Forelimb muscle (tissue), 1 donor: ENCODE measurements around the gene DAG1. TPM values are rescaled to one million over a fixed set of nuclear protein-coding genes. Genes with fewer than 3 reads are reported as not detected.
A peak's percentile ranks its signal among the peaks of the same experiment; 100 is the strongest.

Experiments
- DNase-seq: peaks from one replicate; pipeline ENCODE4 v3.0.0-alpha.2; 2013; ENCODE audit warnings: low read depth
- polyA plus RNA-seq: library from polyadenylated mRNA; unstranded; fragments of 120-200 nt; gene quantifications from one replicate; pipeline ENCODE4 v1.2.1, GENCODE V29; 2013; ENCODE audit not compliant: insufficient read length

The DAG1 gene
- polyA plus RNA-seq, 1 donor: 218 TPM

- DNase-seq: no peak
These were observed 48.4 kb downstream of the DAG1 start for GRCh38 chr3:49518441-49518840.

- no peak for DNase-seq
These were observed 49.2 kb downstream of the DAG1 start for GRCh38 chr3:49519296-49519695.

- DNase-seq: no peak
These were observed 49.9 kb downstream of the DAG1 start for GRCh38 chr3:49519916-49520385.

DNA sequence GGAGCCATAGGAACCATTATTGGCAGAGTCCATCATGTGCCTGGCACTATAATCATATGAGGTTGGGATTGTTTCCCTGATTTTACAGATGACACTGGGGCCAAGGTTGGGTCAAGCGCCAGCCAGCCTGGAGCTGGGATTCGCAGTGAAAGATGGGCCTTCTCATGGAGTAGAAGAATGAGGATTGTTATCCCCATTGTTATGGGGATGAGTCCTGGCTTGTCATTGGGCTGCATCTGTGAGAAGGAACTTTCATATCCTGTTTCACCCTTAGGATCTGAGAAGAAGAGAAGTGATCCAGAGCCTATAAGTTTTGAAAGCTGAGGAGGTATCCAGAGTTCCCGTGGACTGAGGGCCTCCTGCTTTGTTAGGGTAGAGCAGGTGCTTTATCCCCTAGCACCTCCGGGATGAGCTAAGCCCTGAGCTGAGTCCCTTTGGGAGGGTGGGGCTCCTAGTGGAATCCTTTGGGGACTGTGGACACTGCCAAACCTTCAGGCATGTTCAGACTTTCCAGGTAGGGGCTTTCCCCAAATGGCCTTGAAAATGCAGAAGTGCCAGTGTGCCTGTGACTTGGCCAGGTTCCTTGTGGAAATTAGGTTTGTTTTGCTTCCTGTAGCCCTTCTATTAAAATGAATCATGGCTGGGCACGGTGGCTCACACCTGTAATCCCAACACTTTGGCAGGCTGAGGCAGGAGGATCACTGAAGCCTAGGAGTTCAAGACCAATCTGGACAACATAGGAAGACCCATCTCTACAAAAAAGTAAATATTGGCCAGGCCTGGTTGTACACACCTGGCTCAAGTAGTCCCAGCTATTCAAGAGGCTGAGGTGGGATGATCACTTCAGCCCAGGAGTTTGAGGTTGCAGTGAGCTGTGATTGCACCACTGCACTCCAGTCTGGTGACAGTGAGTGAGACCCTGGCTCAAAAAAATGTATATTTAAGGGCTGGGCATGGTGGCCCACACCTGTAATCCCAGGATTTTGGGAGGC lies 54.0 kb downstream of the DAG1 start:
- no peak for DNase-seq

DNA sequence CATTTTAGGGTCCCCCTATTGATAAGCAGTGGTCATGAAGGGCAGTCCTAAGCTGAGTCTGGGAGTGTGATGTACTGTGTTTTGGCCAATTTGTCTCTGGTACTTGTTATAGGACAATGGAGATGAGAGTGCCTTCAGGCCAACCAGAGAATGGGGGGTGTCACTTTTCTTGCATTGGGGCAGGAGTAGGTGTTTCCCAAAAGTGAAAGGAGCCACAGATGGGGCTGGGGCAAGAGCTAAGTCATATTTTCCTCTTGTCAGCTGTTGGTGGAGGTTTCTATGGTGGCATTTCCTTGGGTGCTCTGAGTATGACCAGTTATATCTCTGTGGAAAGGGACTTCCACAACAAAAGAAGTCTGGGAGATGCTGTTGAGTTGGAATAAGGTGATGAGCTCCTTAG lies 59.5 kb downstream of the DAG1 start:
- DNase-seq: no peak

- DNase-seq: no peak
These were observed 60.2 kb downstream of the DAG1 start for GRCh38 chr3:49530231-49530630.

DNA sequence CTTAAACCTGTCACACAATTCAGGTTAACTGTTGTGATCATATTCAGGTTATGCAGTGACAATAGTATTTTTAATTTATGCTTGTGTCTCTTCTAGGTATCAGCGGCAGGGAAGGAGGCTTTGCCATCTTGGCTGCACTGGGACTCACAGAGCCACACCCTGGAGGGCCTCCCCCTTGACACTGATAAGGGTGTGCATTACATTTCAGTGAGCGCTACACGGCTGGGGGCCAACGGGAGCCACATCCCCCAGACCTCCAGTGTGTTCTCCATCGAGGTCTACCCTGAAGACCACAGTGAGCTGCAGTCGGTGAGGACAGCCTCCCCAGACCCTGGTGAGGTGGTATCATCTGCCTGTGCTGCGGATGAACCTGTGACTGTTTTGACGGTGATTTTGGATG lies 60.6 kb downstream of the DAG1 start:
- DNase-seq: no peak

GRCh38 chr3:49531218-49531617 lies 61.2 kb downstream of the DAG1 start:
- no peak for DNase-seq

- DNase-seq: no peak
These were observed 61.6 kb downstream of the DAG1 start for GRCh38 chr3:49531715-49532114.

DNA sequence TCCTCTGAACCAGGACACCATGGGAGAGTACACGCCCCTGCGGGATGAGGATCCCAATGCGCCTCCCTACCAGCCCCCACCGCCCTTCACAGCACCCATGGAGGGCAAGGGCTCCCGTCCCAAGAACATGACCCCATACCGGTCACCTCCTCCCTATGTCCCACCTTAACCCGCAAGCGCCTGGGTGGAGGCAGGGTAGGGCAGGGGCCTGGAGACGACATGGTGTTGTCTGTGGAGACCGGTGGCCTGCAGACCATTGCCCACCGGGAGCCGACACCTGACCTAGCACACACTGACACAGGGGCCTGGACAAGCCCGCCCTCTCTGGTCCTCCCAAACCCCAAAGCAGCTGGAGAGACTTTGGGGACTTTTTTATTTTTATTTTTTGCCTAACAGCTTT lies 63.0 kb downstream of the DAG1 start:
- DNase-seq: no peak

GRCh38 chr3:49533786-49534519 lies 63.9 kb downstream of the DAG1 start:
- no peak for DNase-seq

GRCh38 chr3:49534581-49535441 lies 64.7 kb downstream of the DAG1 start:
- DNase-seq: no peak

DNA sequence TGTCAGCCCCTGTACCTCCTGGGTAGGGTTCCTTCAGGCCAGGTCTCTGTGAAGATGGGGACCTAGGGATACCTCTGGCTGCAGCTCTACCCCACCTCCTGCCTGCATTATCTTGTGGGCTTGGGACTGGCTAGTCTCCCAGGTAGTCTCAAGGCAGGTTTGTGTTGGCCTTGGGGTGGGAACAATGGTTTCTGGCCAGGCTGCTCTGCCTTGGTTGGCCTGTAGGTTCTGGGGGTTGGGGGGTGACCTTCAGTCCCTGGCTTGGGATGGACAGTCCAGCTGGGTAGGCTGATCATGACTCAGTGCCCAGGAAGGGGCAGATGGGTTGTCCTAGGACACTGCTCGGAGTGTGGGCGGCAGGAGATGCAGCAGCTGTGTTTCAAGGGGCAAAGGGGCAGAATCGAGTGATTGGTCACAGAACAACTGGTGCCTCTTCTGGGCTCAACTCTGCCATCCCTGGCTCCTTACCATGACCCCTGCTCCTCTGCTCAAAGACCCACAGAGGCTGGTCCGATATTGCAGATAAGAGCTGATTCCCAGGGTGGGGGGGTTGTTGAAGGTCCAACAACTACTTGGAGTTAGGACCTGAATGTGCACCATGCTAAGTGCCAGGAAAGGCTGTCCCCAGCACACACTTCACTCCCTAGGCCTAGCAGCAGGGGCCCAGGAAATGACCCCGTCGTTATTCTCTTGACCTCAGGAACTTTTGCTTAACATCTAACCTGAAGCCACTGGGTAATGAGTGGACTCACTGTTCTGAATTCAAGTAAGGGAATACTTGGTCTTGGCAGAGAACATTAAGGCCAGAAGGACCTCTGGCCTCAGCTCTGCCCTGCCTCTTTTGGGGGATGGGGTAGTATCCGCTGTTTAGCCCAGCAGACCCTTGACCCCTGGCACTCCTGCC lies 66.2 kb downstream of the DAG1 start:
- no peak for DNase-seq

DNA sequence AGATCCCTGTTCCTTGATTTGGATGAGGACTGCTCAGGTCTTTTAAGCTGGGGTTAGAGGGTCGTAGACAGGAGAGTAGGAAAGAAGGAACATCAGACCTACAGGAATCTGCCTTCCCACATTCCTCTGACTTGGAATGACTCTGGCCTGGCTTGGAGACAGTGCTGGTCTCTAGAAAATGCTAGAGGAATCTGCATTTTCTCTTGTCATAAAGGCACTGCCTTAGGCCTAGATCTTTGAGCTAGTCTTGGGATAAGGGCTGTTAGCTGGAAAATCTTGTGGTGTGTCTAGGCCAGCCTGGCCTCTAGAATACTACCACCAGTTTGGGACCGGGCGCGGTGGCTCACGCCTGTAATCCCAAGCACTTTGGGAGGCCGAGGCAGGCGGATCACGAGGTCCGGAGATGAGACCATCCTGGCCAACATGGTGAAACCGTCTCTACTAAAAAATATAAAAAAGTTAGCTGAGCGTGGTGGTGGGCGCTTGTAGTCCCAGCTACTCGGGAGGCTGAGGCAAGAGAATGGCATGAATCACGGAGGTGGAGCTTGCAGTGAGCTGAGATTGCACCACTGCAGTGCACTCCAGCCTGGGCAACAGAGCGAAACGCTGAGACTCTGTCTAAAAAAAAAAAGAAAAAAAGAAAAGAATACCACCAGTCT lies 66.9 kb downstream of the DAG1 start:
- DNase-seq: no peak

DNA sequence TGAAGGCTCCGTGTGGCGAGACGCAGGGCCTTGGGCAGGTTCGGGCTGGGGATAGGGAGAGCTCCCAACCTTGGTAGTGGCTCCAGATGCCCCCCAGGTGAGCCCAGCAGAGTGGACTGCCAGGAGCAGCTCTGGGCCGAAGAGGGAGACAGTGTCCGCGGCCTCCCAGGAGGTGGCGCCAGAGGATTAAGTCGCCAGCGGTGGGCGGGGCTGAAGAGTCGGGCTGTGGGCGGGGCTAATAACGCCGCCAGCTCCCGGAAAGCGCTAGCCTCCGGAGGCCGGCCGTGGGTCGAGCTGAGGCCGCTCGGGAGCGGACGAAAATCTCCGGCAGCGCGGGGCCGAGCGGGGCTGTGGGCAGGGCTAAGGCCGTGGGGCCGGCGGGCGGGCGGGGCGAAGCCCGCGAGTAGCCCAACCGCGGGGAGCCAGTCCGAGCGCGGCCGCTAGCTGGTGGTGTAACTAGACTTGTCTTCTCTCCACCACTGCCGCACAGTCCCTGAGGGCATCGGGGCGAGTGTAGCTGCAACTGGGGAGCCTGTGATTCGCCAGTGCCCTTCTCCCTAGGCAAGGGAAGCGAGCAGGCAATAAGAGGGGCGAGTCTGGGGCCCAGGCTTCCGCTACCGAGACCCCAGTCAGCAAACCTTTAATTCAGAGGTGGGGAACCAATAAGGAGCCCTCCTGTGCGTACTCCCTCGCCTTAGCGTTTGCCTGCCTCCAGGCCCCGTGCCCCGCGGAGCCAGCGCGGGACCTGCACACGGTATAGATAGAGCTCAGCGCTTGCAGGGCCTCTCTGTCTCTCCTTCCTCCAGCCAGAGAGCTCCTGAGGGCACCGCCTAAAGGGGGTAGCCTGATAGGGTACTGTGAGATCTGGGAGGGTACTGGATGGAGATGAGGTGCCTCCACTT lies 69.8 kb downstream of the DAG1 start:
- DNase-seq: peak; percentile 50

DNA sequence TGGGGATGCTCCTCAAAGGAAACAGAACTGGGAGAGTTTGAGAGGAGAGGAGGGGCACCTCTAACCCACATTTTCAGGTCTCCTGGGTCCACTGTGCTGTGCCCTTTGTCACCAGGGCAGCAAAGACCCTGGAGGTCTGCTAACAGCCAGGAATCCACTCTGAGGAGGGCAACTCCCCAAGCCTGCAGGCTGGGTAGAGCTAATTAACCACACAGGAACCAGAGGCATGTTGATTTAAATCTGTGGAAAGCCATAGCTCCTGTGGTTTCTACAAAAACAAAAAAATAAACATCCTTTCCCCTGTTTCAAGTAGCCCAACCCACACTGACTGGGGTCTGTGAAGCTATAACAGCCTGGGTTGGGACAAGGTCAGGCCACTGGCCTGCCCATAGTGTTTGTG lies 82.0 kb downstream of the DAG1 start:
- DNase-seq: no peak

DNA sequence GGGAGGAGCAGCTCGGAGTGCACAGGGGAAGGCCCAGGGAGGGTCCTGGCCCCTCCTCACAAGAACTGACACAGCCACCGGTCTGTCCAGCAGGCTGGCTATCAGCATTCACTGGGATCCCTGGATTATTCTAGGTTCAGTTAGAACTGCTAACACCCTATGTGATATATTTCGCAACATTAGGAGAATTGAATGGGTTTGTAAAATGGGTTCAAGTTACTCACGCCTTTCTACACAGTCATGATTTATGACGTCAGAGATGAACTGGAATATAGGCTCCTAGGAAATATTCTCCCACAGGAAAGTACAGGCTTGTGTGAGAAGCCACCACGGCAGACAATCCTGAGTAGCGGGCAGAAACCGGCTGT lies 83.2 kb downstream of the DAG1 start:
- no peak for DNase-seq

GRCh38 chr3:49553692-49554632 lies 83.9 kb downstream of the DAG1 start, which contains the start of gene BSN:
TSS of gene BSN (plus strand) at chr3:49554477. CDS start at chr3:49554603, 126 bp downstream.
- DNase-seq: peak; percentile 79
